Left kidney (tissue), 2 donors: ENCODE data around the gene RUSC1. TPM values are rescaled to one million over a fixed set of nuclear protein-coding genes. Genes with fewer than 3 reads are reported as not detected.

Source experiments
- DNase-seq: peaks from one replicate; pipeline ENCODE4 v3.0.0-alpha.2; 2013
- polyA plus RNA-seq: library from polyadenylated mRNA; unstranded; fragments of 120-200 nt; gene quantifications from one replicate; pipeline ENCODE4 v1.2.1, GENCODE V29; 2013; ENCODE audit not compliant: insufficient read length

The RUSC1 gene
- polyA plus RNA-seq, 1 donor, result 34.3 TPM

DNA sequence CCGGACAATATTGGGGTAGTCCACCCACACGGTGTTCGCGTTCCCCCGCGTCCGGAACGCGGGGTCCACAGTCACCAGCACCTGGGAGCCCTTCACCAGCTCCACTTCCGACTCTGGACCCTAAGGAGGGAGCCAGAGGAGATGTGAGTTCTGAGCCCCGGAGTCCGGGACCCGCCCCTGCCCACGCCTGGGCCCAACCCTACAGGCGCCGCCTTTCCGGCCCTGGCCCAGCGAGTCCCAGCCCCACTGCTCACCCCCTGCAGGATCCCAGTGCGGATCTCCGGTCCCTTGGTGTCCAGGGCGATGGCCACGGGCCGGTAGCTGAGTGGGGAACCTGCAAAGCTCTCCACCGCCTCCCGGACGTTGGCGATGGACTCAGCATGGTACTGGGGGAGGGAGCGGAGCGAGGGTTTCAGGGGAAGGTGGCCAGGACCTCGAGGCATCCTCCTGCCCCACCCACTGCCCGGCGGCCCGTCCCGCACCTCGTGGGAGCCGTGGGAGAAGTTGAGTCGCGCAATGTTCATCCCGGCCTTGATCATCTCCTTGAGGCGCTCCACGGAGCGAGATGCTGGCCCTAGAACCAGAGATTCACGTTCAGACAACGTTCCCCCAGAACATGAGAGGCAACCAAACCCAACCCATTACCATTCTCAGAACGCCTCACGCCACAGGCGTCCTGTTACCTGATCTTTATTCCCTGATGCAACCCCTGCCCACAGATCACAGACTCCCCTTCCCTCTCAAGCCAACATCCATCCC, 25.3 kb upstream of the RUSC1 start:
- DNase-seq, result no peak

GRCh38 chr1:155295942-155296267, 24.8 kb upstream of the RUSC1 start:
- DNase-seq, result no peak

DNA sequence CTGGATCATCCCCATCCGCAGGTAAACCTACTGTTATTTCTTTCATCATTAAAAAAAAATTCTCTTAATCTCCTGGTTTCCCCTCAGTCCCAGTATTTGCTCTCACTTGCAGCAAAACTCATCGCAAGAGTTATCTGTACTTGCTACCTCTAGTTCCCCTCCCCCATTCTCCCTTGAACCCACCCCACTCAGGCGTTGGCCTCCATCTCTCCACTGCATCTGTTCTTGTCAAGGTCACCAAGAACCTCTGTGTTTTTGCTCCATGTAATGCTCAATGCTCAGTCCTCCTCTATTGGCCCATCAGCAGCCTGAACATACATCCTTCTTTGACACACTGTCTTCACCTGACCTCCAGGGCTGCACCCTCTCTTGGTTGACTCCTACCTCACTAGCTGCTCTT, 24.0 kb upstream of the RUSC1 start:
- no peak for DNase-seq

GRCh38 chr1:155297384-155297783, 23.3 kb upstream of the RUSC1 start:
- no peak for DNase-seq

DNA sequence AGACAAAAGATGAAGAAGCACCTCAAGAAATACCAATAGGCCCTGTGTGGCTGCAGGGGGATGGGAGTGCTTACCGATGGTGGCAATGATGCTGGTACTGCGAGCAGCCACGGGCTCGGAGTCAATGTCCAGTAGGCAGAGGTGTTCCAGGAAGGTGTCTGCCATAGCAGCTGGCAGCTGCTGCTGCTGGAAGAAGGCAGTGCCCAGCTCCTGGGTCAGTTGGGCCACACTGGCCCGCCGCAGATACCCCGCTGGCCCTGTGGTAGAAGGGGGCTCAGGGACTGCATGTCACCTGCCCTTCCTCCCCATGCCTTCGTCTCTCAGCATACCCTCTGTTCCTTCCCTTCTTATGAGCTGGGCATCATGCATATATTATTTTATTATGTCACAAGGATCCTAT, 20.7 kb upstream of the RUSC1 start:
- DNase-seq, result no peak

- DNase-seq, result no peak
These were observed 20.0 kb upstream of the RUSC1 start for GRCh38 chr1:155300553-155301329.

- no peak for DNase-seq
These were observed 19.3 kb upstream of the RUSC1 start, which contains the start of gene PKLR for GRCh38 chr1:155301342-155301841. Gene PKLR, minus strand, starts transcription at chr1:155301438. Its CDS starts 43 bp downstream, at chr1:155301395.

GRCh38 chr1:155304558-155305063, 16.1 kb upstream of the RUSC1 start:
- no peak for DNase-seq

- no peak for DNase-seq
These were observed 14.8 kb upstream of the RUSC1 start for GRCh38 chr1:155305881-155306391.

DNA sequence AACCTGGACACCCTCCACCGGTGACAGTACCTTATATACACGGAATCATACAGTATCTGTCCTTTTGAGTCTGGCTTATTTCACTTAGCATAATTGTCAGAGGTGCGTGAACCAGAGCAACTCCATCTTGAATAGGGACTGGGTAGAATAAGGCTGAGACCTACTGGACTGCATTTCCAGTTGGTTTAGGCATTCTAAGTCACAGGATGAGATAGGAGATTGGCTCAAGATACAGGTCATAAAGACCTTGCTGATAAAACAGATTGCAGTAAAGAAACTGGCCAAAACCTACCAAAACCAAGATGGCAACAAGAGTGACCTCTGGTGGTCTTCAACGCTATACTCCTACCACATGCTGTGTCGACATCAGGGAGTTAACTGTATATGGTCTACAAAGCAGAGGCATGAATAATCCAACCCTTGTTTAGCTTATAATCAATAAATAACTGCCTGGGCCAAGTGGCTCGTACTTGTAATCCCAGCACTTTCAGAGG, 13.4 kb upstream of the RUSC1 start:
- DNase-seq, result no peak

GRCh38 chr1:155308493-155309422, 11.9 kb upstream of the RUSC1 start, which contains the start of gene FDPS:
Gene FDPS, plus strand, starts transcription at chr1:155308866. Its CDS starts 924 bp downstream, at chr1:155309790.
- peak; percentile 98 for DNase-seq

GRCh38 chr1:155309423-155310021, 11.2 kb upstream of the RUSC1 start:
- DNase-seq, result no peak

DNA sequence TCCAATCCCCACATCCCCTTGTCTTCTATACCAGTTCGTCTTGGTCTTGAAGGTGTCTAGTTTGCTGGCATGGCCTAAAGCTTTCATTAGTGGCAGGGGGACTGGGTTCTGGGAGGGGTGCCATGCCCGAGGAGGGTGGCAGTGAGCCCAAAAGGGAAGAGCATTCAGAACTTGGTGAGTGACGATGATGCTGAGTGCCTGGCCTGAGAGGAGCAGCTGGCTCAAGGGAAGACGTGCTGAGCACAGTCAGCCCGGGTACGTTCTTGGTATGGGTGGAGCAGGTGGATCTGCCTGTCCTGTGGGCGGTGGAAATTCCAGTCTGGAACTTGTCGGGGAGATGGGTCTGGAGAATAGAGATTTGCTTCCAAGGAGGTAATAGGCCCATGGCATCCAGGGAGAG, 7.4 kb upstream of the RUSC1 start:
- no peak for DNase-seq

- no peak for DNase-seq
These were observed 3.8 kb upstream of the RUSC1 start for GRCh38 chr1:155316922-155317321.

DNA sequence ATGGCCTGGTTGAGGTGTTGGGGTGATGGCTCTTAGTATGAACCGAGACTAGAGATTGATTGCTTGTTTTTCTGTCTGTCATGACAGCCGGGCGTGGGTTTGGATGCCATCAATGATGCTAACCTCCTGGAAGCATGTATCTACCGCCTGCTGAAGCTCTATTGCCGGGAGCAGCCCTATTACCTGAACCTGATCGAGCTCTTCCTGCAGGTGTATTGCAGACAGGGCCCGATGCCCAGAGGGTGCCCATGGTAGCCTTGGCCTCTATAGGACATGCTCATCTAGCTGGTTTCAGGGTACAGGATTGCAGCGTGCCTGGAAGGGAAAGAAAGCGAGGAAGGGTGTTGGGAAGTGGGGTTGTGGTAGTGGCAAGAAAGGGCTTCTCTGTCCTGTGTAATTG, 2.6 kb upstream of the RUSC1 start:
- no peak for DNase-seq

DNA sequence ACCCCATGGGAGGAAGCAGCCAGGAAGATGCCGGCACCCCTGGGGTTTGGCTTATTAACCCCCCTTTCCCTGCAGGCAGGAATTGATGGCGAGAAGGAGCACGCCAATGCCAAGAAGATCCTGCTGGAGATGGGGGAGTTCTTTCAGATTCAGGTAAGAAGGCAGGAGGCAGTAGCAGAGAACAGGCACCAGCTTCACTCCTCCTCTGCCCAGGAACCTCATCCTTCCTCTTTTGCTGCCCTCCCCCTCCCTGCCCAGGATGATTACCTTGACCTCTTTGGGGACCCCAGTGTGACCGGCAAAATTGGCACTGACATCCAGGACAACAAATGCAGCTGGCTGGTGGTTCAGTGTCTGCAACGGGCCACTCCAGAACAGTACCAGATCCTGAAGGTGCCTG, 1.2 kb upstream of the RUSC1 start:
- DNase-seq, result no peak

DNA sequence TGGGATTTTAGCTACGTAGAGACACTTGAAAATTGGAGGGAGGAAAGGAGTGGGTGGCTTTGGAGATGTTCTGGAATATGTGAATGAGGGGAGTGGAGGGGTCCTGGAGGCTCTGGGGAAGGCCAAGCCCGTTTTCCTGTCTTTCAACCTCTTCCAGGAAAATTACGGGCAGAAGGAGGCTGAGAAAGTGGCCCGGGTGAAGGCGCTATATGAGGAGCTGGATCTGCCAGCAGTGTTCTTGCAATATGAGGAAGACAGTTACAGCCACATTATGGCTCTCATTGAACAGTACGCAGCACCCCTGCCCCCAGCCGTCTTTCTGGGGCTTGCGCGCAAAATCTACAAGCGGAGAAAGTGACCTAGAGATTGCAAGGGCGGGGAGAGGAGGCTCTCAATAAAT, 442 bp upstream of the RUSC1 start:
- DNase-seq, result no peak

GRCh38 chr1:155321639-155322503, 1.2 kb downstream of the RUSC1 start:
- no peak for DNase-seq

DNA sequence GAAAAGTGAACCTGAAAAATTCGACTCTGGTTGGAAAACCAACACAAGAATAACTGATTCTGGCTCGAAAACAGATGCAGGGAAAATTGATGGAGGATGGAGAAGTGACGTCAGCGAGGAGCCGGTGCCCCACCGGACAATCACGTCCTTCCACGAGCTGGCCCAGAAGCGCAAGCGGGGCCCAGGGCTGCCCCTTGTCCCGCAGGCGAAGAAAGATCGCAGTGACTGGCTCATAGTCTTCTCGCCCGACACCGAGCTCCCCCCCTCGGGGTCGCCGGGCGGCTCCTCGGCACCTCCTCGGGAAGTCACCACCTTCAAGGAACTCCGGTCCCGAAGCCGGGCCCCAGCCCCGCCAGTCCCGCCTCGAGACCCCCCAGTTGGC, 1.9 kb downstream of the RUSC1 start:
- DNase-seq, result peak; percentile 14
